Activated naive CD4-positive, alpha-beta T cell treated with anti-CD3 and anti-CD28 coated beads, Interleukin-2, amount 50 U/mL, for 72 hours (primary cell): Measurements from ENCODE around the gene SAMD8. TPM values are rescaled to one million over a fixed set of nuclear protein-coding genes. Genes with fewer than 3 reads are reported as not detected.
"Not testable (repeated sequence)": the region's sequence is repeated elsewhere in the genome, so short reads cannot be mapped to it uniquely, and the experiment has no call there.

ENCODE experiments used
- ATAC-seq, 2 donors: fragments of 150-1000 bp; cut with Tn5 transposase; 2 replicates each; pipeline ENCODE4 v1.10.0; 2021; ENCODE audit warnings: mild to moderate bottlenecking in 2 of 2, moderate library complexity in 2 of 2
- DNase-seq, 2 donors: peaks; one replicate each; pipeline ENCODE4 v3.0.0; 2021 to 2022; ENCODE audit warnings: low spot score in 2 of 2
- H3K27ac Mint-ChIP-seq, 2 donors: one replicate each; pipeline ENCODE4 v1.8.0; 2022; ENCODE audit warnings: mild to moderate bottlenecking in 2 of 2, mixed read lengths in 2 of 2
- H3K36me3 Mint-ChIP-seq, 2 donors: one replicate each; pipeline ENCODE4 v1.8.0; 2022; ENCODE audit warnings: mixed read lengths in 2 of 2
- H3K9me3 Mint-ChIP-seq, 2 donors: one replicate each; pipeline ENCODE4 v1.8.0; 2022; ENCODE audit warnings: mixed read lengths in 2 of 2
- total RNA-seq, 2 donors: library from RNA; stranded (reverse); gene quantifications; one replicate each; pipeline ENCODE4 v1.2.3, GENCODE V29; 2022

The SAMD8 gene
- total RNA-seq, 2 donors from 2014 or later = 24.9 to 32.2 TPM

GRCh38 chr10:75100764-75101291 lies 10.6 kb upstream of the SAMD8 start:
- H3K9me3 Mint-ChIP-seq = no peaks in the 10 kb centered on the region
- DNase-seq (no peak), ATAC-seq (no peak)
- no peak overlapping the region for H3K27ac Mint-ChIP-seq
- no peaks in the 10 kb centered on the region for H3K36me3 Mint-ChIP-seq

- no peaks in the 10 kb centered on the region for H3K9me3 Mint-ChIP-seq
- no peak for ATAC-seq
- no peak for DNase-seq
- no peaks in the 10 kb centered on the region for H3K36me3 Mint-ChIP-seq
- H3K27ac Mint-ChIP-seq = no peak overlapping the region
Observed at GRCh38 chr10:75101416-75102251, 9.8 kb upstream of the SAMD8 start.

- no peak for ATAC-seq
Observed at GRCh38 chr10:75102830-75103673, 8.4 kb upstream of the SAMD8 start.

GRCh38 chr10:75103881-75104686 lies 7.4 kb upstream of the SAMD8 start:
- H3K9me3 Mint-ChIP-seq = no peaks in the 10 kb centered on the region
- no peak overlapping the region for H3K27ac Mint-ChIP-seq
- DNase-seq = no peak
- no peak for ATAC-seq
- no peaks in the 10 kb centered on the region for H3K36me3 Mint-ChIP-seq

More at GRCh38 chr10:75102830-75103673, 8.4 kb upstream of the SAMD8 start:
- no peak overlapping the region for H3K27ac Mint-ChIP-seq
- no peak for DNase-seq
- H3K36me3 Mint-ChIP-seq = no peaks in the 10 kb centered on the region
- H3K9me3 Mint-ChIP-seq = no peaks in the 10 kb centered on the region

GRCh38 chr10:75104842-75105241 lies 6.6 kb upstream of the SAMD8 start:
- DNase-seq (no peak), ATAC-seq (no peak)
- H3K9me3 Mint-ChIP-seq = peaks cover 0 to 6% of the 10 kb centered on the region in 2 donors
- H3K27ac Mint-ChIP-seq = no peak overlapping the region
- no peaks in the 10 kb centered on the region for H3K36me3 Mint-ChIP-seq

GRCh38 chr10:75105576-75106197 lies 5.8 kb upstream of the SAMD8 start:
- Mint-ChIP-seq H3K27ac (peak overlapping the region in 1 of 2 donors; percentile 55), H3K36me3 (no peaks in the 10 kb centered on the region), H3K9me3 (peaks cover 0 to 8% of the 10 kb centered on the region in 2 donors)
- ATAC-seq = no peak
- no peak for DNase-seq

- Mint-ChIP-seq H3K9me3 (peaks cover 0 to 8% of the 10 kb centered on the region in 2 donors), H3K27ac (peak overlapping the region in 1 of 2 donors; percentile 55), H3K36me3 (no peaks in the 10 kb centered on the region)
- no peak for DNase-seq
- no peak for ATAC-seq
Observed at GRCh38 chr10:75106242-75106641, 5.2 kb upstream of the SAMD8 start.

- H3K36me3 Mint-ChIP-seq, DNase-seq, ATAC-seq, H3K27ac Mint-ChIP-seq, H3K9me3 Mint-ChIP-seq: not testable (repeated sequence)
Observed at GRCh38 chr10:75106891-75107290, 4.6 kb upstream of the SAMD8 start.

GRCh38 chr10:75107756-75108683 lies 3.4 kb upstream of the SAMD8 start:
- ATAC-seq (no peak), DNase-seq (no peak)
- H3K36me3 Mint-ChIP-seq = peaks cover 8% of the 10 kb centered on the region in 2 donors
- peaks cover 0 to 8% of the 10 kb centered on the region in 2 donors for H3K9me3 Mint-ChIP-seq
- H3K27ac Mint-ChIP-seq = peak overlapping the region; percentile 58 to 97

- Mint-ChIP-seq H3K9me3 (peaks cover 0 to 8% of the 10 kb centered on the region in 2 donors), H3K36me3 (peaks cover 8% of the 10 kb centered on the region in 2 donors), H3K27ac (peak overlapping the region in 1 of 2 donors; percentile 97)
- ATAC-seq = no peak
- DNase-seq = no peak
Observed at GRCh38 chr10:75108684-75109458, 2.6 kb upstream of the SAMD8 start.

- H3K9me3 Mint-ChIP-seq = peaks cover 0 to 8% of the 10 kb centered on the region in 2 donors
- DNase-seq (no peak), ATAC-seq (no peak)
- peaks cover 8% of the 10 kb centered on the region in 2 donors for H3K36me3 Mint-ChIP-seq
- H3K27ac Mint-ChIP-seq = peak overlapping the region; percentile 20 to 97
Observed at GRCh38 chr10:75109459-75109778, 2.0 kb upstream of the SAMD8 start.

- DNase-seq = no peak
- Mint-ChIP-seq H3K36me3 (peaks cover 8% of the 10 kb centered on the region in 2 donors), H3K9me3 (peaks cover 0 to 8% of the 10 kb centered on the region in 2 donors), H3K27ac (peak overlapping the region; percentile 93 to 97)
- peak in 1 of 2 donors; percentile 12 for ATAC-seq
Observed at GRCh38 chr10:75110006-75110632, 1.3 kb upstream of the SAMD8 start.

GRCh38 chr10:75111907-75112679 lies 637 bp downstream of the SAMD8 start:
- peaks cover 0 to 8% of the 10 kb centered on the region in 2 donors for H3K9me3 Mint-ChIP-seq
- H3K36me3 Mint-ChIP-seq = peaks cover 8% of the 10 kb centered on the region in 2 donors
- peak; percentile 38 to 47 for ATAC-seq
- peak overlapping the region; percentile 97 to 99 for H3K27ac Mint-ChIP-seq
- peak in 1 of 2 donors; percentile 49 for DNase-seq
